Fibroblast of villous mesenchyme (primary cell): Measurements from ENCODE around the gene PCDH9. TPM values are rescaled to one million over a fixed set of nuclear protein-coding genes. Genes with fewer than 3 reads are reported as not detected.

Experiments
- DNase-seq: peaks from one replicate; pipeline ENCODE4 v3.0.0-alpha.2; 2010; ENCODE audit warnings: low read depth
- H3K4me3 ChIP-seq: 2 replicates; pipeline ENCODE4 v1.5.1; 2011; ENCODE audit warnings: low read depth, mild to moderate bottlenecking, low read length
- CTCF ChIP-seq: IDR thresholded peaks from 2 replicates; pipeline ENCODE4 v1.5.1; 2012; ENCODE audit warnings: low read depth, mild to moderate bottlenecking, low read length; ENCODE audit not compliant: insufficient read depth
- total RNA-seq: library from RNA; depleted of rRNA; stranded (reverse); fragments of >200 nt; gene quantifications from 2 replicates; pipeline ENCODE4 v1.2.3, GENCODE V29; 2012

The PCDH9 gene
- total RNA-seq, 1 donor = 9.9 TPM

GRCh38 chr13:67120872-67121531 lies 109.1 kb downstream of the PCDH9 start:
- H3K4me3 ChIP-seq = no peak overlapping the region
- no peak for TF ChIP-seq CTCF
- DNase-seq = peak; percentile 32

GRCh38 chr13:67119481-67119894 lies 110.6 kb downstream of the PCDH9 start:
- peak; percentile 64 for DNase-seq
- no peak overlapping the region for H3K4me3 ChIP-seq
- TF ChIP-seq CTCF = no peak

- H3K4me3 ChIP-seq = no peak overlapping the region
- TF ChIP-seq CTCF = no peak
- DNase-seq = no peak
Observed at GRCh38 chr13:67118277-67118676, 111.9 kb downstream of the PCDH9 start.

GRCh38 chr13:67117010-67117550 lies 113.1 kb downstream of the PCDH9 start:
- DNase-seq = peak; percentile 4
- H3K4me3 ChIP-seq = no peak overlapping the region
- TF ChIP-seq CTCF = no peak

- no peak for DNase-seq
- no peak overlapping the region for H3K4me3 ChIP-seq
- TF ChIP-seq CTCF = no peak
Observed at GRCh38 chr13:67107979-67108378, 122.2 kb downstream of the PCDH9 start.

- no peak overlapping the region for H3K4me3 ChIP-seq
- no peak for TF ChIP-seq CTCF
- DNase-seq = no peak
Observed at GRCh38 chr13:67106502-67107057, 123.6 kb downstream of the PCDH9 start.
